Nephron progenitor cell (in vitro differentiated cells): ENCODE results near the gene ZSCAN12.
"Not testable (repeated sequence)": the region's sequence is repeated elsewhere in the genome, so short reads cannot be mapped to it uniquely, and the experiment has no call there.

Experiments used
- DNase-seq: peaks from one replicate; pipeline ENCODE4 v3.0.0; 2021
- H3K27ac Mint-ChIP-seq: 2 replicates; pipeline ENCODE4 v1.8.0; 2021; ENCODE audit warnings: mild to moderate bottlenecking, moderate library complexity, mixed read lengths
- H3K27me3 Mint-ChIP-seq: 2 replicates; pipeline ENCODE4 v1.8.0; 2021; ENCODE audit warnings: mild to moderate bottlenecking, low read depth, mixed read lengths; ENCODE audit not compliant: poor library complexity
- H3K36me3 Mint-ChIP-seq: 2 replicates; pipeline ENCODE4 v1.8.0; 2021; ENCODE audit warnings: low read depth, mixed read lengths
- H3K4me1 Mint-ChIP-seq: 2 replicates; pipeline ENCODE4 v1.8.0; 2021; ENCODE audit warnings: mixed read lengths
- H3K4me3 Mint-ChIP-seq: 2 replicates; pipeline ENCODE4 v1.8.0; 2021; ENCODE audit warnings: mild to moderate bottlenecking, moderate library complexity, mixed read lengths
- H3K9me3 Mint-ChIP-seq: 2 replicates; pipeline ENCODE4 v1.8.0; 2021; ENCODE audit warnings: mild to moderate bottlenecking, moderate library complexity, mixed read lengths
- CTCF ChIP-seq: fragments of 200-600 bp; sonication (generic); IDR thresholded peaks from 2 replicates; pipeline ENCODE4 v1.5.0; 2021; ENCODE audit warnings: antibody characterized with exemption

The ZSCAN12 gene

DNA sequence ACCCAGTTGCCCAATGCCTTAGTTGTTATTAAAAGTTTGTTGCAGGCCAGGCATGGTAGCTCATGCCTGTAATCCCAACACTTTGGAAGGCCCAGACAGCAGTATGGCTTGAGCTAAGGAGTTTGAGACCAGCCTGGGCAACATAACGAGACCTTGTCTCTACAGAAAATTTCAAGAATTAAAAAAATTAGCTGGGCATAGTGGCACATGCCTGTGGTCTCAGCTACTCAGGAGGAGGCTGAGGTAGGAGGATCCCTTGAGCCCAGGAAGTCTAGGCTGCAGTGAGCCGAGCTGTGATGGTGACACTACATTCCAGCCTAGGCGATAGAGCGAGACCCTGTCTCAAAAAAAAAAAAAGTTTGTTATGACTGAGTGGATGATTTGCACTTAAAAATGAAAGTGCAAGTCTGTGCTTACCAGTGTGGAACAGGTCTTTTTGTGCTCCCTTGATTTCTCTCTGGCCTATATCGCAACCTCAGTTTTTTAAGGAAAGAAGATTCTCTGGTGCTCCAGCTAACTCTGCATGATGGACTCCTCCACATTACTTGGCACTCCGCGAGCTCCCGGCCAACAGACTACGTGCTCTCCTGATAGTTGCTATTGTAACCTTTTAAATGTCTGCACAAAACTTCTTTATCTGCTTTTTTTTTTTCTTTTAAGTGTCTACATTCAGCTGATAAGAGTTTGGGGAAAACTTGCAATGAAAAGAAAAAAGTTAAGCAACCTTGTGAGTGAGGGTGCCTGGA lies 27.7 kb downstream of the ZSCAN12 start:
- Mint-ChIP-seq H3K4me3 (no peak overlapping the region), H3K9me3 (no peaks in the 10 kb centered on the region), H3K27me3 (peaks cover 2% of the 10 kb centered on the region), H3K36me3 (peaks cover 34% of the 10 kb centered on the region), H3K27ac (no peak overlapping the region), H3K4me1 (no peaks in the 10 kb centered on the region)
- no peak for DNase-seq
- no peak for TF ChIP-seq CTCF

- Mint-ChIP-seq H3K27ac (no peak overlapping the region), H3K9me3 (no peaks in the 10 kb centered on the region), H3K36me3 (peaks cover 39% of the 10 kb centered on the region), H3K4me3 (no peak overlapping the region), H3K27me3 (peaks cover 2% of the 10 kb centered on the region), H3K4me1 (no peaks in the 10 kb centered on the region)
- no peak for TF ChIP-seq CTCF
- DNase-seq: no peak
These were observed 28.3 kb downstream of the ZSCAN12 start for GRCh38 chr6:28371280-28371679.

DNA sequence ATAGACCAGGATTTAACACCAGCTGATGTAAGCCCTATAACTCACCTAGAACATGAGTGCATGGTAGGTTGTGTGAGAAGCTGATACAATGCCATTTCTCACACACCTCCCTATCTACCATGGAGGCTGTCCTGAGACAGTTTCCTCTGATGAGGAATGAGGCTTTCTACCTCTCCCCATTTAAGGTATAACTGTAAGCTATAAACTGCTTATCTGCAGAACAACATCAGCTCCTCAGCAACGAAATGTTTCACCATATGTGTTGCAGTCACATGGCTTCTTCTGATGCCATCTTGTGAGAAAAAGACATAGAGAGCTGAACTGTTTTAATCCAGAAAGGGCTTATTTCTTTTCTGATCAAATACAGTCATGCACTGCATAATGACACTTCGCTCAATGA lies 29.1 kb downstream of the ZSCAN12 start:
- no peak for DNase-seq
- H3K36me3 Mint-ChIP-seq: peaks cover 47% of the 10 kb centered on the region
- H3K9me3 Mint-ChIP-seq: no peaks in the 10 kb centered on the region
- H3K4me3 Mint-ChIP-seq: no peak overlapping the region
- no peaks in the 10 kb centered on the region for H3K4me1 Mint-ChIP-seq
- no peak overlapping the region for H3K27ac Mint-ChIP-seq
- H3K27me3 Mint-ChIP-seq: peaks cover 2% of the 10 kb centered on the region
- TF ChIP-seq CTCF: no peak

DNA sequence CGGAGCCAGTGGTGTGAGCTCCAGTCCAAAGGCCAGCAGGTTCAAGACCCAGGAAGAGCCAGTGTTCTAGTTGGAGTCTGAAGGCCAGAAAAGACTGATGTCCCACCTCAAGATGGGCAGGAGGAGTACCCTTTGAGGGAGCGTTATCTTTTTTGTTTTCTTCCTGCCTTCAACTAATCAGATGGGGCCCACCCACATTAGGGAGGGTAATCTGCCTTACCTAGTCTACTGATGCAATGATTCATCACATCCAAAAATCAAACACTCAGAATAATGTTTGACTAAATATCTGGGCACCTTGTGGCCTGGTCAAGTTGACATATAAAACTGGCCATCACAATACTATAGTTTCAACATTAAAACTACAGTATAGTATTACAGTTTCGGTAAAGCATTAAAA lies 30.1 kb downstream of the ZSCAN12 start:
- no peak for TF ChIP-seq CTCF
- Mint-ChIP-seq H3K4me1 (no peaks in the 10 kb centered on the region), H3K4me3 (no peak overlapping the region), H3K27ac (no peak overlapping the region), H3K36me3 (peaks cover 47% of the 10 kb centered on the region), H3K9me3 (no peaks in the 10 kb centered on the region), H3K27me3 (peaks cover 2% of the 10 kb centered on the region)
- DNase-seq: no peak

DNA sequence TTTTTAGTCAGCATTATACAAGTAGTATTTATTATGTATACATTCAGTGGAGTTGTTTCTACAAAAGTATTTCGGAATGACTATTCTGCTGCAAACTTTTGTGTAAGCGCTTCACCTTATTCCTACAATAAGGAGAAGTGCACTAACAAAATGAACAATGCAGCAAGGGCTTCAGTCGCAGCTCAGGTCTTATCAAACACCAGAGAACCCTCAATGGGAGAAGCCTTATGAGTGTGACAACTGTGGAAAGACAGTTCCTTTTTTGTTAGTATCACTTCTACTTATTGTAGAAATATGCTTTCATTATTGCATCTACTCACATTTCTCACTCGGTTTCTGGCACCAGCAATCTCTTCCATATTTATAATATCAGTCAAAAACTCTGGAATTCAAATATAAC lies 31.0 kb downstream of the ZSCAN12 start:
- Mint-ChIP-seq H3K27me3 (peaks cover 2% of the 10 kb centered on the region), H3K9me3 (no peaks in the 10 kb centered on the region), H3K4me3 (no peak overlapping the region), H3K36me3 (peaks cover 42% of the 10 kb centered on the region), H3K27ac (no peak overlapping the region), H3K4me1 (no peaks in the 10 kb centered on the region)
- DNase-seq: no peak
- TF ChIP-seq CTCF: no peak

DNA sequence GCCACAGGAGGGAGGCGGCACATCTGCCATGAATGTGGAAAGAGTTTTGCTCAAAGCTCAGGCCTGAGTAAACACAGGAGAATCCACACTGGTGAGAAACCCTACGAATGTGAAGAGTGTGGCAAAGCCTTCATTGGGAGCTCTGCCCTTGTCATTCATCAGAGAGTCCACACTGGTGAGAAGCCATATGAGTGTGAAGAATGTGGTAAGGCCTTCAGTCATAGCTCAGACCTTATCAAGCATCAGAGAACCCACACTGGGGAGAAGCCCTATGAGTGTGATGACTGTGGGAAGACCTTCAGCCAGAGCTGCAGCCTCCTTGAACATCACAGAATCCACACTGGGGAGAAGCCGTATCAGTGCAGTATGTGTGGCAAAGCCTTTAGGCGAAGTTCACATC lies 34.0 kb downstream of the ZSCAN12 start:
- not testable (repeated sequence) for H3K4me1 Mint-ChIP-seq, H3K9me3 Mint-ChIP-seq, H3K4me3 Mint-ChIP-seq, H3K27me3 Mint-ChIP-seq, DNase-seq
- peaks cover 47% of the 10 kb centered on the region for H3K36me3 Mint-ChIP-seq
- peak overlapping the region; percentile 90 for H3K27ac Mint-ChIP-seq
